Measurements from ENCODE around the gene DAB2IP. TPM values are rescaled to one million over a fixed set of nuclear protein-coding genes. Genes with fewer than 3 reads are reported as not detected.

The DAB2IP gene
- total RNA-seq, 1 experiment from 2014 or later, result 52.6 TPM

DNA sequence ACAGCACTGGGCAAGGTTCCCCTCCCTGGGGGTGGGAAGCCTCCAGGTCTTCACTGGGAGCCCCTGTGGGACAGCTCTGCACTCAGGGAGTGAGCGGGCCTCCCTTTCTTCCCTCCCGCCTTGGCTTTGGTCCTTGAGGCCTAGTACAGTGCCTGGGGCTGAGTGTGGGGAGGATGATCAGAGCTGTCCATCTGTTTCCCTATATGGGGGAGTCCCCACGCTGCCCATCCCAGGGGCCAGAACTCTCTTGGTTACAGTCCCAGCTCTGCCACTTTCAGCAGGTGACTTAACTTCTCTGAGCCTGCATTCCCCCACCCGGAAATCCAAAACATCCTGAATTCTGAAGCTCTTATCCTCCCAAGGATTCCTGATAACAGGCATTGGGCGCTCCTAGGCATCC, 42.6 kb downstream of the DAB2IP start:
- Mint-ChIP-seq H3K9me3 (no peaks in the 10 kb centered on the region), H3K4me1 (peaks cover 34% of the 10 kb centered on the region), H3K4me3 (no peak overlapping the region), H3K27me3 (ENCODE audit: low read depth) (peaks cover 5% of the 10 kb centered on the region; the same call in 1 of the 2 replicates), H3K27ac (no peak overlapping the region), H3K36me3 (no peaks in the 10 kb centered on the region)
- POLR2A ChIA-PET, result no interaction called here
- CTCF ChIA-PET, result interaction anchor here (1.5 to 10.1 kb wide), 9 partner anchors 9 to 148 kb away, joined by 3 to 93 read pairs (median 16); no protein-coding TSS in a partner anchor
- ATAC-seq (no peak), DNase-seq (ENCODE audit: low spot score) (no peak)
- TF ChIP-seq MXD4 (CRISPR knock-in tag; IDR thresholded peaks at IDR 0.05; ENCODE audit: borderline replicate concordance), result no peak

DNA sequence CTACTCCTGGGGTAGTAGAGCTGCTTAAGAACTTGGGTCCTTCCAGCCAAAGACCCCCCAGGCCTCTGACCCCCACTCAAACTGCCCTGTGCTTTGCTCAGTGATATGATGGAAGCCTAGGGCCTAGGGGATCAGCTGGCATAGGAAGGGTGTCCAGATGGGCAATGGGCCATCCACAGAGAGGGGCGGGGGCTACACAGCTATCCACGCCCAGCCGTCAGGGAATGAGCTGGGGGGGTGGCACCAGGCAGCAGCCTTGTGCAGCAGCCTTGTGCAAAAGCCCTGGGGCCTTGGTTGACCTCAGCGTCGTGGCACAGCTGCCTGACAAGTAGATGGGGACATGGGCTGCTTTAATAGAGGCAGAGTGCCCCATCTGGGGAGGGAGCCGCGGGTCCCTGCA, 43.2 kb downstream of the DAB2IP start:
- Mint-ChIP-seq H3K4me1 (peaks cover 34% of the 10 kb centered on the region), H3K36me3 (no peaks in the 10 kb centered on the region), H3K9me3 (no peaks in the 10 kb centered on the region), H3K27ac (no peak overlapping the region), H3K4me3 (no peak overlapping the region), H3K27me3 (ENCODE audit: low read depth) (peaks cover 5% of the 10 kb centered on the region; the same call in 1 of the 2 replicates)
- ChIA-PET CTCF (interaction anchor here (0.7 to 10.1 kb wide), 21 partner anchors 8 to 308 kb away, joined by 3 to 93 read pairs (median 6); no protein-coding TSS in a partner anchor), POLR2A (no interaction called here)
- ATAC-seq (no peak), DNase-seq (ENCODE audit: low spot score) (no peak)
- TF ChIP-seq NFE2L1 (CRISPR knock-in tag; IDR thresholded peaks at IDR 0.05), result no peak
- TF ChIP-seq ZNF121 (CRISPR knock-in tag; IDR thresholded peaks at IDR 0.05), result no peak
- TF ChIP-seq, protein P1, sequence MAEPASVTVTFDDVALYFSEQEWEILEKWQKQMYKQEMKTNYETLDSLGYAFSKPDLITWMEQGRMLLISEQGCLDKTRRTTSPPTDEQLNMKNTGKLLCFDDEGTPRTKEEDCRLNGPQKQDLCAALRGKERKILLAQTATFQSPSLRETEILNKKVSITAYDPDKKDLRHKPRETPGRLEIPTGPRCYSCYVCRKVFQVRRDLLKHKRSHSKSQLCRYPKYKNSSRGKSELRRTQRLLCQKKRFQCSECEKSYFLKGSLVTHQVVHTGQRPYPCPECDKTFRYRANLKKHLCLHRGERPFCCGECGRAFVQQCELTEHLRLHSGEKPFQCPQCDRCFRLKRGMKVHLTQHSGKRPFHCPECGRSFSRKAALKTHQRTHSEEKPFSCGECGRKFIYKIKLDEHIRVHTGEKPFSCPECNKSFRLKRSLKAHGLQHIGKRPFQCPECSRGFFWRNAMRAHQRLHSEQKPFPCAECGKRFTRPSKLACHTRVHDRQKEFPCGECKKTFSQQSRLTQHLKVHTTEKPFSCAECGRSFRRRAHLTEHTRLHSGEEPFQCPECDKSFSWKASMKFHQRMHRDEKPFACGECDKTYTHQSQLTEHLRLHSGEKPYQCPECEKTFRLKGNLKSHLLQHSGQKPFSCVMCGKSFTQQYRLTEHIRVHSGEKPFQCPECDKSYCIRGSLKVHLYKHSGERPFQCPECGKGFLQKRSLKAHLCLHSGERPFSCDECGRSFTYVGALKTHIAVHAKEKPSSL (CRISPR knock-in tag; conservative IDR thresholded peaks at IDR 0.05), result no peak
- no peak for TF ChIP-seq RELA (CRISPR knock-in tag; IDR thresholded peaks at IDR 0.05; ENCODE audit: borderline replicate concordance)
- TF ChIP-seq, protein P2, sequence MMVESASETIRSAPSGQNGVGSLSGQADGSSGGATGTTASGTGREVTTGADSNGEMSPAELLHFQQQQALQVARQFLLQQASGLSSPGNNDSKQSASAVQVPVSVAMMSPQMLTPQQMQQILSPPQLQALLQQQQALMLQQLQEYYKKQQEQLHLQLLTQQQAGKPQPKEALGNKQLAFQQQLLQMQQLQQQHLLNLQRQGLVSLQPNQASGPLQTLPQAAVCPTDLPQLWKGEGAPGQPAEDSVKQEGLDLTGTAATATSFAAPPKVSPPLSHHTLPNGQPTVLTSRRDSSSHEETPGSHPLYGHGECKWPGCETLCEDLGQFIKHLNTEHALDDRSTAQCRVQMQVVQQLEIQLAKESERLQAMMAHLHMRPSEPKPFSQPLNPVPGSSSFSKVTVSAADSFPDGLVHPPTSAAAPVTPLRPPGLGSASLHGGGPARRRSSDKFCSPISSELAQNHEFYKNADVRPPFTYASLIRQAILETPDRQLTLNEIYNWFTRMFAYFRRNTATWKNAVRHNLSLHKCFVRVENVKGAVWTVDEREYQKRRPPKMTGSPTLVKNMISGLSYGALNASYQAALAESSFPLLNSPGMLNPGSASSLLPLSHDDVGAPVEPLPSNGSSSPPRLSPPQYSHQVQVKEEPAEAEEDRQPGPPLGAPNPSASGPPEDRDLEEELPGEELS (CRISPR knock-in tag; IDR thresholded peaks at IDR 0.05), result no peak
- TF ChIP-seq, protein P3, sequence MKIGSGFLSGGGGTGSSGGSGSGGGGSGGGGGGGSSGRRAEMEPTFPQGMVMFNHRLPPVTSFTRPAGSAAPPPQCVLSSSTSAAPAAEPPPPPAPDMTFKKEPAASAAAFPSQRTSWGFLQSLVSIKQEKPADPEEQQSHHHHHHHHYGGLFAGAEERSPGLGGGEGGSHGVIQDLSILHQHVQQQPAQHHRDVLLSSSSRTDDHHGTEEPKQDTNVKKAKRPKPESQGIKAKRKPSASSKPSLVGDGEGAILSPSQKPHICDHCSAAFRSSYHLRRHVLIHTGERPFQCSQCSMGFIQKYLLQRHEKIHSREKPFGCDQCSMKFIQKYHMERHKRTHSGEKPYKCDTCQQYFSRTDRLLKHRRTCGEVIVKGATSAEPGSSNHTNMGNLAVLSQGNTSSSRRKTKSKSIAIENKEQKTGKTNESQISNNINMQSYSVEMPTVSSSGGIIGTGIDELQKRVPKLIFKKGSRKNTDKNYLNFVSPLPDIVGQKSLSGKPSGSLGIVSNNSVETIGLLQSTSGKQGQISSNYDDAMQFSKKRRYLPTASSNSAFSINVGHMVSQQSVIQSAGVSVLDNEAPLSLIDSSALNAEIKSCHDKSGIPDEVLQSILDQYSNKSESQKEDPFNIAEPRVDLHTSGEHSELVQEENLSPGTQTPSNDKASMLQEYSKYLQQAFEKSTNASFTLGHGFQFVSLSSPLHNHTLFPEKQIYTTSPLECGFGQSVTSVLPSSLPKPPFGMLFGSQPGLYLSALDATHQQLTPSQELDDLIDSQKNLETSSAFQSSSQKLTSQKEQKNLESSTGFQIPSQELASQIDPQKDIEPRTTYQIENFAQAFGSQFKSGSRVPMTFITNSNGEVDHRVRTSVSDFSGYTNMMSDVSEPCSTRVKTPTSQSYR (CRISPR knock-in tag; IDR thresholded peaks at IDR 0.05), result no peak
- TF ChIP-seq ZNF671 (CRISPR knock-in tag; IDR thresholded peaks at IDR 0.05), result no peak
- TF ChIP-seq GTF2I (CRISPR knock-in tag; conservative IDR thresholded peaks at IDR 0.05), result no peak
- TF ChIP-seq, protein P4, sequence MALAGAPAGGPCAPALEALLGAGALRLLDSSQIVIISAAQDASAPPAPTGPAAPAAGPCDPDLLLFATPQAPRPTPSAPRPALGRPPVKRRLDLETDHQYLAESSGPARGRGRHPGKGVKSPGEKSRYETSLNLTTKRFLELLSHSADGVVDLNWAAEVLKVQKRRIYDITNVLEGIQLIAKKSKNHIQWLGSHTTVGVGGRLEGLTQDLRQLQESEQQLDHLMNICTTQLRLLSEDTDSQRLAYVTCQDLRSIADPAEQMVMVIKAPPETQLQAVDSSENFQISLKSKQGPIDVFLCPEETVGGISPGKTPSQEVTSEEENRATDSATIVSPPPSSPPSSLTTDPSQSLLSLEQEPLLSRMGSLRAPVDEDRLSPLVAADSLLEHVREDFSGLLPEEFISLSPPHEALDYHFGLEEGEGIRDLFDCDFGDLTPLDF (CRISPR knock-in tag; IDR thresholded peaks at IDR 0.05), result no peak
- TF ChIP-seq SMAD4 (CRISPR knock-in tag; IDR thresholded peaks at IDR 0.05), result no peak
- TF ChIP-seq, protein P5, sequence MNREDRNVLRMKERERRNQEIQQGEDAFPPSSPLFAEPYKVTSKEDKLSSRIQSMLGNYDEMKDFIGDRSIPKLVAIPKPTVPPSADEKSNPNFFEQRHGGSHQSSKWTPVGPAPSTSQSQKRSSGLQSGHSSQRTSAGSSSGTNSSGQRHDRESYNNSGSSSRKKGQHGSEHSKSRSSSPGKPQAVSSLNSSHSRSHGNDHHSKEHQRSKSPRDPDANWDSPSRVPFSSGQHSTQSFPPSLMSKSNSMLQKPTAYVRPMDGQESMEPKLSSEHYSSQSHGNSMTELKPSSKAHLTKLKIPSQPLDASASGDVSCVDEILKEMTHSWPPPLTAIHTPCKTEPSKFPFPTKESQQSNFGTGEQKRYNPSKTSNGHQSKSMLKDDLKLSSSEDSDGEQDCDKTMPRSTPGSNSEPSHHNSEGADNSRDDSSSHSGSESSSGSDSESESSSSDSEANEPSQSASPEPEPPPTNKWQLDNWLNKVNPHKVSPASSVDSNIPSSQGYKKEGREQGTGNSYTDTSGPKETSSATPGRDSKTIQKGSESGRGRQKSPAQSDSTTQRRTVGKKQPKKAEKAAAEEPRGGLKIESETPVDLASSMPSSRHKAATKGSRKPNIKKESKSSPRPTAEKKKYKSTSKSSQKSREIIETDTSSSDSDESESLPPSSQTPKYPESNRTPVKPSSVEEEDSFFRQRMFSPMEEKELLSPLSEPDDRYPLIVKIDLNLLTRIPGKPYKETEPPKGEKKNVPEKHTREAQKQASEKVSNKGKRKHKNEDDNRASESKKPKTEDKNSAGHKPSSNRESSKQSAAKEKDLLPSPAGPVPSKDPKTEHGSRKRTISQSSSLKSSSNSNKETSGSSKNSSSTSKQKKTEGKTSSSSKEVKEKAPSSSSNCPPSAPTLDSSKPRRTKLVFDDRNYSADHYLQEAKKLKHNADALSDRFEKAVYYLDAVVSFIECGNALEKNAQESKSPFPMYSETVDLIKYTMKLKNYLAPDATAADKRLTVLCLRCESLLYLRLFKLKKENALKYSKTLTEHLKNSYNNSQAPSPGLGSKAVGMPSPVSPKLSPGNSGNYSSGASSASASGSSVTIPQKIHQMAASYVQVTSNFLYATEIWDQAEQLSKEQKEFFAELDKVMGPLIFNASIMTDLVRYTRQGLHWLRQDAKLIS (CRISPR knock-in tag; IDR thresholded peaks at IDR 0.05; ENCODE audit: borderline replicate concordance), result no peak
- no peak for TF ChIP-seq ZNF396 (CRISPR knock-in tag; IDR thresholded peaks at IDR 0.05; ENCODE audit: borderline replicate concordance)
